PFSK-1 (cell line): ENCODE data around the gene EMC1.

Experiments
- SIN3A ChIP-seq: IDR thresholded peaks from 2 replicates; pipeline ENCODE4 v1.6.1; 2012; ENCODE audit warnings: mild to moderate bottlenecking, low read length, moderate library complexity, borderline replicate concordance; ENCODE audit not compliant: insufficient read depth
- TAF1 ChIP-seq: IDR thresholded peaks from 2 replicates; pipeline ENCODE4 v1.6.1; 2012; ENCODE audit warnings: low read length, control low read depth, borderline replicate concordance; ENCODE audit not compliant: insufficient read depth
- TF ChIP-seq, protein P1 (sequence below), 2 experiments: IDR thresholded peaks; 2 replicates each; pipeline versions ENCODE4 v1.6.1 to v1.8.0; 2011 to 2012; ENCODE audit warnings: low read depth in 2 of 2, low read length in 2 of 2, control low read depth in 1 of 2, inconsistent platforms in 1 of 2, mild to moderate bottlenecking in 1 of 2, moderate library complexity in 1 of 2; ENCODE audit not compliant: insufficient read depth in 1 of 2

DNA sequence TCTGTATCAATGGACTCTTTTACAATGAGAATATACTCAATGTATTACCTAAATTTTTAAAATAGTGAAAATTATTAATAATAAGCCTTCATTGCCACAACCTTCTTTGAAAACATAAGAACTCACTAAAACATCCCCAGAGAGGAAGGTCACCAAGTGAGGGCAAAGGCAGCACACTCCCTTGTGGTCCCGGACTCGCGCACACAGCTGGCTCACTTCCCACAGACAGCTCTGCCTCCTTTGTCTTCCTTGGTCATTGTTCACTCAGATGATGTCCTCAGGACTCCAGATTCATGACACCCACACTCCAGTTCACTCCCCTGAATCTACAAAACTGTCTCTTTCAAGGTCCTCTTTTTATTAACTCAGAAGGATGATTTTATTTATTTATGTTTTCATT, 22.1 kb downstream of the EMC1 start:
- TF ChIP-seq, protein P1, sequence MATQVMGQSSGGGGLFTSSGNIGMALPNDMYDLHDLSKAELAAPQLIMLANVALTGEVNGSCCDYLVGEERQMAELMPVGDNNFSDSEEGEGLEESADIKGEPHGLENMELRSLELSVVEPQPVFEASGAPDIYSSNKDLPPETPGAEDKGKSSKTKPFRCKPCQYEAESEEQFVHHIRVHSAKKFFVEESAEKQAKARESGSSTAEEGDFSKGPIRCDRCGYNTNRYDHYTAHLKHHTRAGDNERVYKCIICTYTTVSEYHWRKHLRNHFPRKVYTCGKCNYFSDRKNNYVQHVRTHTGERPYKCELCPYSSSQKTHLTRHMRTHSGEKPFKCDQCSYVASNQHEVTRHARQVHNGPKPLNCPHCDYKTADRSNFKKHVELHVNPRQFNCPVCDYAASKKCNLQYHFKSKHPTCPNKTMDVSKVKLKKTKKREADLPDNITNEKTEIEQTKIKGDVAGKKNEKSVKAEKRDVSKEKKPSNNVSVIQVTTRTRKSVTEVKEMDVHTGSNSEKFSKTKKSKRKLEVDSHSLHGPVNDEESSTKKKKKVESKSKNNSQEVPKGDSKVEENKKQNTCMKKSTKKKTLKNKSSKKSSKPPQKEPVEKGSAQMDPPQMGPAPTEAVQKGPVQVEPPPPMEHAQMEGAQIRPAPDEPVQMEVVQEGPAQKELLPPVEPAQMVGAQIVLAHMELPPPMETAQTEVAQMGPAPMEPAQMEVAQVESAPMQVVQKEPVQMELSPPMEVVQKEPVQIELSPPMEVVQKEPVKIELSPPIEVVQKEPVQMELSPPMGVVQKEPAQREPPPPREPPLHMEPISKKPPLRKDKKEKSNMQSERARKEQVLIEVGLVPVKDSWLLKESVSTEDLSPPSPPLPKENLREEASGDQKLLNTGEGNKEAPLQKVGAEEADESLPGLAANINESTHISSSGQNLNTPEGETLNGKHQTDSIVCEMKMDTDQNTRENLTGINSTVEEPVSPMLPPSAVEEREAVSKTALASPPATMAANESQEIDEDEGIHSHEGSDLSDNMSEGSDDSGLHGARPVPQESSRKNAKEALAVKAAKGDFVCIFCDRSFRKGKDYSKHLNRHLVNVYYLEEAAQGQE (IDR thresholded peaks at IDR 0.05; ENCODE audit: insufficient read depth in 1 of 2, low read depth in 2 of 2, low read length in 2 of 2) = no peak
- TF ChIP-seq SIN3A (no peak), TAF1 (no peak)
